ENCODE measurements around the gene TEPSIN.

Gene TEPSIN

GRCh38 chr17:81207610-81208581, 31.0 kb downstream of the TEPSIN start:
- no peak for ATAC-seq

GRCh38 chr17:81206657-81207056, 32.2 kb downstream of the TEPSIN start:
- no peak for TF ChIP-seq ISL1 (CRISPR knock-in tag; IDR thresholded peaks at IDR 0.05)
- TF ChIP-seq SNAI2 (CRISPR knock-in tag; IDR thresholded peaks at IDR 0.05), result no peak
- TF ChIP-seq POU6F1 (CRISPR knock-in tag; IDR thresholded peaks at IDR 0.05; ENCODE audit: borderline replicate concordance, low read depth), result no peak
- TF ChIP-seq ZNF565 (CRISPR knock-in tag; conservative IDR thresholded peaks at IDR 0.05; ENCODE audit: low read depth), result no peak
- no peak for TF ChIP-seq ZFP3 (CRISPR knock-in tag; IDR thresholded peaks at IDR 0.05)
- no peak for TF ChIP-seq ZNF70 (CRISPR knock-in tag; IDR thresholded peaks at IDR 0.05)
- no peak for TF ChIP-seq PATZ1 (CRISPR knock-in tag; IDR thresholded peaks at IDR 0.05; ENCODE audit: borderline replicate concordance)
- no peak for TF ChIP-seq OSR1 (CRISPR knock-in tag; IDR thresholded peaks at IDR 0.05)
- TF ChIP-seq BACH2 (CRISPR knock-in tag; IDR thresholded peaks at IDR 0.05; ENCODE audit: borderline replicate concordance), result no peak
- TF ChIP-seq PPARA (CRISPR knock-in tag; IDR thresholded peaks at IDR 0.05; ENCODE audit: borderline replicate concordance), result no peak
- no peak for TF ChIP-seq ESRRG (CRISPR knock-in tag; IDR thresholded peaks at IDR 0.05)
- no peak for TF ChIP-seq CSRNP3 (CRISPR knock-in tag; IDR thresholded peaks at IDR 0.05)
- no peak for TF ChIP-seq ZNF8 (CRISPR knock-in tag; IDR thresholded peaks at IDR 0.05)
- no peak for TF ChIP-seq ARNTL (CRISPR knock-in tag; IDR thresholded peaks at IDR 0.05; ENCODE audit: borderline replicate concordance, low read depth)
- TF ChIP-seq ZFP30 (CRISPR knock-in tag; IDR thresholded peaks at IDR 0.05), result no peak
- no peak for TF ChIP-seq TCF4 (CRISPR knock-in tag; IDR thresholded peaks at IDR 0.05; ENCODE audit: borderline replicate concordance)
- TF ChIP-seq RARB (CRISPR knock-in tag; IDR thresholded peaks at IDR 0.05), result no peak
- TF ChIP-seq TSHZ2 (CRISPR knock-in tag; IDR thresholded peaks at IDR 0.05), result no peak
- no peak for ATAC-seq

More at GRCh38 chr17:81207610-81208581, 31.0 kb downstream of the TEPSIN start:
- TF ChIP-seq ESRRG (CRISPR knock-in tag; IDR thresholded peaks at IDR 0.05), result no peak
- no peak for TF ChIP-seq ZNF70 (CRISPR knock-in tag; IDR thresholded peaks at IDR 0.05)
- no peak for TF ChIP-seq ISL1 (CRISPR knock-in tag; IDR thresholded peaks at IDR 0.05)
- TF ChIP-seq BACH2 (CRISPR knock-in tag; IDR thresholded peaks at IDR 0.05; ENCODE audit: borderline replicate concordance), result no peak
- TF ChIP-seq CREB5 (CRISPR knock-in tag; IDR thresholded peaks at IDR 0.05; ENCODE audit: low read depth), result no peak
- TF ChIP-seq ZFP30 (CRISPR knock-in tag; IDR thresholded peaks at IDR 0.05), result no peak
- TF ChIP-seq ARNTL (CRISPR knock-in tag; IDR thresholded peaks at IDR 0.05; ENCODE audit: borderline replicate concordance, low read depth), result no peak
- no peak for TF ChIP-seq TCF4 (CRISPR knock-in tag; IDR thresholded peaks at IDR 0.05; ENCODE audit: borderline replicate concordance)
- TF ChIP-seq TOX (CRISPR knock-in tag; IDR thresholded peaks at IDR 0.05; ENCODE audit: borderline replicate concordance), result no peak
- TF ChIP-seq CSDC2 (CRISPR knock-in tag; IDR thresholded peaks at IDR 0.05), result no peak
- no peak for TF ChIP-seq PATZ1 (CRISPR knock-in tag; IDR thresholded peaks at IDR 0.05; ENCODE audit: borderline replicate concordance)

Data from SK-N-SH treated with all-trans-retinoic acid at 6 μM for 48 hours (cell line).